ENCODE results near the gene COG3.

The COG3 gene

GRCh38 chr13:45582408-45583076, 117.8 kb downstream of the COG3 start:
- no peak overlapping the region for H3K27ac ChIP-seq
- TF ChIP-seq CTCF (conservative IDR thresholded peaks at IDR 0.05), result no peak

- no peak for TF ChIP-seq CTCF (conservative IDR thresholded peaks at IDR 0.05)
- no peak overlapping the region for H3K27ac ChIP-seq
Measured at GRCh38 chr13:45584816-45585215, 120.1 kb downstream of the COG3 start.

Data from VCaP (cell line).